GM06990 (cell line): ENCODE measurements around the gene ROR2.

Experiments
- DNase-seq: peaks from one replicate; pipeline ENCODE4 v3.0.0-alpha.2; 2011; ENCODE audit not compliant: insufficient read length; ENCODE audit errors: extremely low read depth
- H3K27me3 ChIP-seq: replicated peaks from 2 replicates; pipeline ENCODE4 v1.6.0; 2011; ENCODE audit warnings: low read length; ENCODE audit not compliant: control insufficient read depth, insufficient read depth
- H3K36me3 ChIP-seq: 2 replicates; pipeline ENCODE4 v1.5.1; 2011; ENCODE audit warnings: low read length; ENCODE audit not compliant: control insufficient read depth, insufficient read depth
- H3K4me3 ChIP-seq: replicated peaks from 2 replicates; pipeline ENCODE4 v1.5.1; 2011; ENCODE audit warnings: low read depth, mild to moderate bottlenecking, control low read depth, low read length
- CTCF ChIP-seq: IDR thresholded peaks from 2 replicates; pipeline ENCODE4 v1.5.1; 2011; ENCODE audit warnings: low read length, control low read depth, mild to moderate bottlenecking, inconsistent platforms; ENCODE audit not compliant: insufficient read depth, poor library complexity, severe bottlenecking

ROR2 gene

GRCh38 chr9:91942201-91942600, 7.8 kb downstream of the ROR2 start:
- no peaks in the 10 kb centered on the region; the same call in none of the 2 replicates for H3K27me3 ChIP-seq
- H3K4me3 ChIP-seq = no peak overlapping the region
- no peak for DNase-seq
- H3K36me3 ChIP-seq = no peaks in the 10 kb centered on the region
- TF ChIP-seq CTCF = no peak

DNA sequence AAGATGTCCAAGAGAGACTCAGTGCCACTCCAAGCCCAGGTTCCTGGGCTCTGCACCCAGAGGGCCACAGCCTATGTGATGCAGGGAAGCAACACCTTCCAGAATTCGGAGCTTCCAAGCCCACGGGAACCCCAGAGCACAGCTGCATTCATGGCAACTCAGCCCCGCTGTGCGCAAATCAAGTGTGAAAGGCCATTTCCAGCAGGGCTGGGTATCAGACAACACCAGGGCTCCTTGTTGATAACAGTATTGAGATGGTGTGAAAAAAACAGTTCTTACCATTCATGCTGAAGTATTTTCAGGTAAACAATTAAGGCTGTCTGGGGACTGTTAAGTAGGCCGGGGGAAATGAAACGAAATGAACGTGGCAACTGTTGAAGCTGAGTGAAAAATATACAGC, 10.1 kb downstream of the ROR2 start:
- no peaks in the 10 kb centered on the region for H3K36me3 ChIP-seq
- H3K4me3 ChIP-seq = no peak overlapping the region
- TF ChIP-seq CTCF = no peak
- H3K27me3 ChIP-seq = no peaks in the 10 kb centered on the region; the same call in none of the 2 replicates
- no peak for DNase-seq

- no peak for DNase-seq
- Histone ChIP-seq H3K36me3 (no peaks in the 10 kb centered on the region), H3K27me3 (no peaks in the 10 kb centered on the region), H3K4me3 (no peak overlapping the region)
- TF ChIP-seq CTCF = no peak
Observed at GRCh38 chr9:91937727-91938126, 12.3 kb downstream of the ROR2 start.

DNA sequence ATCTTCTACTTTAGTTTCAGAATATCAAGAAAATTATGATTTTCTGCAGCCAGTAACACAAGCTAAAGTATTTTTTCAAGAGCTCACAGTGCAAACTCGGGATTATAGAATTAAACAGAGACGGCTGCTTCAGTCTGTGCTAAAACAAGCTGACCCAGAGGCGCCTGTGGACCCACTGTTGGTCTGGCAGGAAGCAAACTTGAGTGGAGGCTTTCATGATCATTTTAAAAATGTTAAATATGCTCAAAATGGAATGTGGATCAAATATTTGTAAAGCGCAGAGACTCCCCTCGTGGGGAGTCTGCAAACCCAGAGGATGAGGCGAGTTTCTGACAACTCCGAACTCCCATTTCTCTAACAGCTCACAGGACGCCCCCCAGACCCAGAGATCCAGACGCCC, 13.0 kb downstream of the ROR2 start:
- no peak for TF ChIP-seq CTCF
- Histone ChIP-seq H3K4me3 (no peak overlapping the region), H3K27me3 (no peaks in the 10 kb centered on the region), H3K36me3 (no peaks in the 10 kb centered on the region)
- DNase-seq = no peak

- Histone ChIP-seq H3K27me3 (no peaks in the 10 kb centered on the region), H3K4me3 (no peak overlapping the region), H3K36me3 (no peaks in the 10 kb centered on the region)
- TF ChIP-seq CTCF = no peak
- no peak for DNase-seq
Observed at GRCh38 chr9:91935805-91936514, 14.1 kb downstream of the ROR2 start.
